ENCODE data around the gene ESPN. TPM values are rescaled to one million over a fixed set of nuclear protein-coding genes. Genes with fewer than 3 reads are reported as not detected.
A peak's percentile ranks its signal among the peaks of the same experiment; 100 is the strongest.

Gene ESPN
- total RNA-seq, 1 donor from 2014 or later = 1.7 TPM

GRCh38 chr1:6385488-6386191 lies 38.9 kb upstream of the ESPN start:
- Mint-ChIP-seq H3K27me3 (ENCODE audit: low read depth) (no peaks in the 10 kb centered on the region), H3K27ac (ENCODE audit: unreplicated experiment) (peak overlapping the region; percentile 75), H3K36me3 (ENCODE audit: low read depth) (peaks cover 6% of the 10 kb centered on the region), H3K4me3 (peak overlapping the region; percentile 42), H3K9me3 (peaks cover 2% of the 10 kb centered on the region), H3K4me1 (peaks cover 38% of the 10 kb centered on the region)
- peak; percentile 31 for DNase-seq (ENCODE audit: low read depth, low spot score)
- TF ChIP-seq CTCF (conservative IDR thresholded peaks at IDR 0.05) = no peak

- Mint-ChIP-seq H3K27ac (ENCODE audit: unreplicated experiment) (peak overlapping the region; percentile 40), H3K36me3 (ENCODE audit: low read depth) (peaks cover 4% of the 10 kb centered on the region), H3K4me3 (peak overlapping the region; percentile 19), H3K4me1 (peaks cover 39% of the 10 kb centered on the region), H3K27me3 (ENCODE audit: low read depth) (no peaks in the 10 kb centered on the region), H3K9me3 (peaks cover 2% of the 10 kb centered on the region)
- TF ChIP-seq CTCF (conservative IDR thresholded peaks at IDR 0.05) = no peak
- DNase-seq (ENCODE audit: low read depth, low spot score) = no peak
Observed at GRCh38 chr1:6386371-6386949, 38.1 kb upstream of the ESPN start.

GRCh38 chr1:6389971-6390370 lies 34.6 kb upstream of the ESPN start:
- no peak for DNase-seq (ENCODE audit: low read depth, low spot score)
- Mint-ChIP-seq H3K36me3 (ENCODE audit: low read depth) (peaks cover 4% of the 10 kb centered on the region), H3K27me3 (ENCODE audit: low read depth) (no peaks in the 10 kb centered on the region), H3K9me3 (no peaks in the 10 kb centered on the region), H3K4me1 (peaks cover 54% of the 10 kb centered on the region), H3K4me3 (peak overlapping the region; percentile 91), H3K27ac (ENCODE audit: unreplicated experiment) (no peak overlapping the region)
- TF ChIP-seq CTCF (conservative IDR thresholded peaks at IDR 0.05) = no peak

GRCh38 chr1:6391951-6392808 lies 32.4 kb upstream of the ESPN start:
- Mint-ChIP-seq H3K36me3 (ENCODE audit: low read depth) (peaks cover 4% of the 10 kb centered on the region), H3K9me3 (no peaks in the 10 kb centered on the region), H3K27ac (ENCODE audit: unreplicated experiment) (peak overlapping the region; percentile 24), H3K27me3 (ENCODE audit: low read depth) (no peaks in the 10 kb centered on the region), H3K4me1 (peaks cover 38% of the 10 kb centered on the region), H3K4me3 (peak overlapping the region; percentile 91)
- no peak for TF ChIP-seq CTCF (conservative IDR thresholded peaks at IDR 0.05)
- DNase-seq (ENCODE audit: low read depth, low spot score) = no peak

GRCh38 chr1:6392809-6393399 lies 31.7 kb upstream of the ESPN start:
- Mint-ChIP-seq H3K9me3 (no peaks in the 10 kb centered on the region), H3K27me3 (ENCODE audit: low read depth) (no peaks in the 10 kb centered on the region), H3K4me3 (peak overlapping the region; percentile 91), H3K4me1 (peaks cover 35% of the 10 kb centered on the region), H3K36me3 (ENCODE audit: low read depth) (peaks cover 4% of the 10 kb centered on the region), H3K27ac (ENCODE audit: unreplicated experiment) (peak overlapping the region; percentile 86)
- peak; percentile 26 for DNase-seq (ENCODE audit: low read depth, low spot score)
- TF ChIP-seq CTCF (conservative IDR thresholded peaks at IDR 0.05) = no peak
